ENCODE data around the gene SLC35C1.

SLC35C1 gene

DNA sequence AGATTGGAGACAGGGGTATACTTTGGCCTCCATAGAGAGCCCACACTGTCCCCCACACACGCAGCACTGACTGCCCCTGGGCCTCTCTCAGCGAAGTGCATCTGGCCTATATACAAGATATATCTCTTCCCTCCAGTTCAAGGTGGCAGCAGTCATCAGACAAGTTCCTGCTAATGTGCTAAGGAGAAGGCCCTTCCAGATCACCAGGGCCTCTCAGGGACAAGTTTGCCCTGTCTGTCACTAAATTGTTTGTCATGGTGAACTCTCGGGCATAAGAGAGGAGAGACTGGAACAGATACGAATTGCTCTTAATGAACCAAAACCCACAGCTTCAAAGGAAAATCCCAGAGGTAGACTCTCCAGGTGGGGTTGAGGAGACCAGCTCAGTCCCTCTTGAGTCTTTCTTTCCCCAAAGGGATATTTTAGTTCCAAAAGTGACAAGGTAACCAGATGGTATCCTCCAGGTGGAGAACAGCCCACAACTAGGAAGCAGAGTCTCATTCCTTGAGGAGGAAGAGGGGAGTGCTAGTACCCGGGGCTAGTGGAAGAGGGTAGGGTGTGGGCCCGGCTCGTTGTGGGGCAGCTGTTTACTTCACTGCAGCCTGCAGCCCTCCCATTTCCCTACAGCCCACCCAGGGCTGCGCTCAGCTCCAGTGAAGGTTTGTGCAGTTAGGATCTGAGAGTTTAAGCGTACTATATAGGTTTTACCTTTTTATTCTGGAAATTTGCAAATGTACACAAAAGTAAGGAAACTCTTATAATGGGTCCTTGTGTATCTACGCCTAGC lies 2.2 kb upstream of the SLC35C1 start:
- TF ChIP-seq, protein P1, sequence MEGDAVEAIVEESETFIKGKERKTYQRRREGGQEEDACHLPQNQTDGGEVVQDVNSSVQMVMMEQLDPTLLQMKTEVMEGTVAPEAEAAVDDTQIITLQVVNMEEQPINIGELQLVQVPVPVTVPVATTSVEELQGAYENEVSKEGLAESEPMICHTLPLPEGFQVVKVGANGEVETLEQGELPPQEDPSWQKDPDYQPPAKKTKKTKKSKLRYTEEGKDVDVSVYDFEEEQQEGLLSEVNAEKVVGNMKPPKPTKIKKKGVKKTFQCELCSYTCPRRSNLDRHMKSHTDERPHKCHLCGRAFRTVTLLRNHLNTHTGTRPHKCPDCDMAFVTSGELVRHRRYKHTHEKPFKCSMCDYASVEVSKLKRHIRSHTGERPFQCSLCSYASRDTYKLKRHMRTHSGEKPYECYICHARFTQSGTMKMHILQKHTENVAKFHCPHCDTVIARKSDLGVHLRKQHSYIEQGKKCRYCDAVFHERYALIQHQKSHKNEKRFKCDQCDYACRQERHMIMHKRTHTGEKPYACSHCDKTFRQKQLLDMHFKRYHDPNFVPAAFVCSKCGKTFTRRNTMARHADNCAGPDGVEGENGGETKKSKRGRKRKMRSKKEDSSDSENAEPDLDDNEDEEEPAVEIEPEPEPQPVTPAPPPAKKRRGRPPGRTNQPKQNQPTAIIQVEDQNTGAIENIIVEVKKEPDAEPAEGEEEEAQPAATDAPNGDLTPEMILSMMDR (IDR thresholded peaks at IDR 0.05; ENCODE audit: low read depth, low read length): no peak
- Histone ChIP-seq H3K9me3 (no peaks in the 10 kb centered on the region), H3K4me3 (ENCODE audit: low read depth, low read length) (no peak overlapping the region), H3K4me1 (no peaks in the 10 kb centered on the region), H3K27me3 (no peaks in the 10 kb centered on the region), H3K36me3 (no peaks in the 10 kb centered on the region)
- no peak for DNase-seq

DNA sequence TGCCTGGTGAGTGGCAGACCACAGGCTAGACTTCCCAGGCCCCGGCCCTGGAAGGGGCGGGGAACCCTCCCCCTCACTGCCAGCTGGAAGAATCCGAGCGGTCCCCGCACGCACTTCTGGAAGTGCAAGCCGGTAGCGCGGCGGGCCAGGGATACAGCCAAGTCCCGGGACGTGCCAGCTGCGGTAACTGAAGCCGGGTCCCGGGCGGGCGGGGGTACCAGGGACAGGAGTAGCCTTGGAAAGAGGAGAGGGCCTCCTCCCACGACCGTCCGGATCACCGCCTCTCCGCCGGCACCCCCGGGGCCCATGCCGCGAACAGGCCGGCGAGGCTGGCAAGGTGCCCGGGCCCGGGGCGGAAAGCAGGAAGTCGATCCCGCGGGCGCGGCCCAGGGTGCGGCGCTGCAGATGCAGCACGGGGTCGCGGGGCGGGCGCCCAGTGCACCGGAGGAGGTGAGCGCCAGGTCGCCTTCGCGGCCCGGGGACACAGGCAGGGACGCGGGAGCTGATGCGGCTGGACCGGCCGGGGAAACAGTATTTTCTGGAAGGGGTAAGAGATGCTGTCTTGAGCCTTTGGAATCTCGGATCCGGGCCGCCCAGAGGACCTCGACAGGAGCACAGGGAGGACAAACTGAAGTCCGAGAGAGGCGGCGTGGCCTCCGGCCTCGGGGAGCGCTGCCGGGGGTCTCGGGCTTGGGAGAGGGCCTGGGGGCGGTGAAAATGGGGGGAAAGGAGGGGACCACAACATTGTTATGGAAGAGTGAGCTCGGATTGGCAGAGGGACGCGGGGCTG lies 783 bp upstream of the SLC35C1 start:
- Histone ChIP-seq H3K27me3 (no peaks in the 10 kb centered on the region), H3K9me3 (no peaks in the 10 kb centered on the region), H3K36me3 (no peaks in the 10 kb centered on the region), H3K4me1 (no peaks in the 10 kb centered on the region), H3K4me3 (ENCODE audit: low read depth, low read length) (peak overlapping the region; percentile 68)
- peak; percentile 71 for DNase-seq
- TF ChIP-seq, protein P1 (IDR thresholded peaks at IDR 0.05; ENCODE audit: low read depth, low read length): no peak

DNA sequence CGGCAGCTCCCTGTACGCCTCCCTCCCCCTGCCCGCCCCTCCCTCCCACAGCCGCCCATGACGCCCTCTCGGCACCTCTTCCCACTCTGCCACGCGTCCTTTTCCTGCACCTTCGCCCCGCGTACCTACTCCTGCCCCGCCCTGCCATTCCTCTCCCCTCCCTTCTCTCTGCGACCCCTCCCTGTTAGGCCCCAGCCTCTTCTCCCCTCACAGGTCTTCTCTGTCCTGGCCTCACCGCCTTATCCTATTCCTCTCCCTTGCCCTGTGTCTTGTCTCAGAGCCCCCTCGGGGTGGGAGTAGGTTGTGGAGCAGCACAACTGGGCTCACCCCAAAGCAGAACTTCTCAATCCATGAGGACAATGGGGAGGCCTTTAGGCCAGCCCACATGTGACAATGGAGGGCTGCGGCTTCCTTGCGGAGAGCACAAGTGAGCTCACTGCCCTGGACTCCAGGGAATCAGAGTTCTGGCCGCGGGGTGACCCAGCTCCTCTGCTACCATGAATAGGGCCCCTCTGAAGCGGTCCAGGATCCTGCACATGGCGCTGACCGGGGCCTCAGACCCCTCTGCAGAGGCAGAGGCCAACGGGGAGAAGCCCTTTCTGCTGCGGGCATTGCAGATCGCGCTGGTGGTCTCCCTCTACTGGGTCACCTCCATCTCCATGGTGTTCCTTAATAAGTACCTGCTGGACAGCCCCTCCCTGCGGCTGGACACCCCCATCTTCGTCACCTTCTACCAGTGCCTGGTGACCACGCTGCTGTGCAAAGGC lies 539 bp downstream of the SLC35C1 start:
- peak; percentile 20 for DNase-seq
- TF ChIP-seq, protein P1 (IDR thresholded peaks at IDR 0.05; ENCODE audit: low read depth, low read length): no peak
- H3K9me3 ChIP-seq: no peaks in the 10 kb centered on the region
- H3K36me3 ChIP-seq: no peaks in the 10 kb centered on the region
- H3K27me3 ChIP-seq: no peaks in the 10 kb centered on the region
- peak overlapping the region; percentile 68 for H3K4me3 ChIP-seq (ENCODE audit: low read depth, low read length)
- no peaks in the 10 kb centered on the region for H3K4me1 ChIP-seq

DNA sequence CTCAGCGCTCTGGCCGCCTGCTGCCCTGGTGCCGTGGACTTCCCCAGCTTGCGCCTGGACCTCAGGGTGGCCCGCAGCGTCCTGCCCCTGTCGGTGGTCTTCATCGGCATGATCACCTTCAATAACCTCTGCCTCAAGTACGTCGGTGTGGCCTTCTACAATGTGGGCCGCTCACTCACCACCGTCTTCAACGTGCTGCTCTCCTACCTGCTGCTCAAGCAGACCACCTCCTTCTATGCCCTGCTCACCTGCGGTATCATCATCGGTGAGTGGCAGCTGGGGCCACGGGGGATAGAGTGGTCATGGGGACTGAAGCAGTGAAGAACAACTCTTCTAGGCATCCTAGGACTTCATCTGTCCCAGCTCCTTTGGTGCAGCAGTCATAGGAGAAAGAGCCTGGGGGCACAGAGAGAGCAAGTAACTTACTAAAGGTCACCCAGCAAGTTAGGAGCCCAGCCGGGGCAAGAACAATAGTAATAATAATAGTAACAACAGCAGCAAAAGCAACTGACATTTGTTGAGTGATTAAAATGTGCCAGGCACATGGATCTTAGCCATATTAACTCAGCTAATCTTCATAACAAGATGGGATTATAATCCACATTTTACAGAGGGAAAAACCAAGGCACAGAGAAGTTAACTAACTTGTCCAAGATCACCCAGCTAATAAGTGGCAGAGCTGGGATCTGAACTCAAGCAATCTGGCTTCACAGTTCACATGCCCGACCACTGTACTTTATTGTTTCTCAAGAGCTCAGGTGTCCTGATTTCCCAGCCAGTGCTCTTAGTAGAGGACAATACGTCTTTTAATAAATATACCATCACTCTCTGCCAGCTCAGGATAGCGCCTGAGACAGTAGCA lies 1.4 kb downstream of the SLC35C1 start:
- H3K9me3 ChIP-seq: no peaks in the 10 kb centered on the region
- TF ChIP-seq, protein P1 (IDR thresholded peaks at IDR 0.05; ENCODE audit: low read depth, low read length): no peak
- H3K4me3 ChIP-seq (ENCODE audit: low read depth, low read length): no peak overlapping the region
- no peaks in the 10 kb centered on the region for H3K4me1 ChIP-seq
- DNase-seq: no peak
- no peaks in the 10 kb centered on the region for H3K27me3 ChIP-seq
- H3K36me3 ChIP-seq: no peaks in the 10 kb centered on the region

DNA sequence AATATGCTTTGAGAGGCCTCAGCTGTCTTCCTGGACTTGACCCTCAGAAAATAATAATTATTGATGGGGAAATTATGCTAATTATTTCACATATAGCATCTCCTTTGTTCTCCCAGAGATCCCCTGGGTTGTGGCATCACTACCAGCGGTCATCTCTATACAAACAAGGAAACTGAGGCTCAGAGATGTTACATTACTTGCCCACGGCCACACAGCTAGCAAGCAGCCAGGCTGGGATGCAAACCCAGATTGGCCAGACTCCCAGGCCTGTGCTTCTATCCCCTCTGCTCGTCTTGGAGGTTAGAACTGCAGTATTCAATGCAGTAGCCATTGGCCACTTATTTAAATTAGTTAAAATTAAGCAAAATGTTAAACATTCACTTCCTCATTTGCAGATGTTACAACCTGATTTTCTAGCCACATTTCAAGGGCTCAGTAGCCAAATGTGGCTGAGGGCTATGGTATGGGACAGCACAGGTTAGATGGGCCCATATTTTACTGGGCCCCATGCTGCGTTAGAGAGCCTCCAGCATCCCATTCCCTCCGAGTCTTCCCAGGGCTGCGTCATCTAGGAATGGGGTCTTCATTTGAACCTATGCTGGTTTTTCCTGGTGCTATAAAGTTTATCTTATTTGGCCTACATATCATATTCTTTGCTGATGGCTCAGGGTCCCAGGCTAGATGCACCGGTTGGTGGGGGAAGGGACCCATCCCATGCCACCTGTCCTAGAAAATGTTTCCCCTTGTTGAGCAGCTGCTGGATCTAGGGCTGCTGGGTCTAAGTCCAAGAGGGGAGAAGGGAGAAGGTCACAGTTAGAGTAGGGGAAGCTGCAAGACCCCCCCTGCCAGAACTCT lies 2.2 kb downstream of the SLC35C1 start:
- TF ChIP-seq, protein P1 (IDR thresholded peaks at IDR 0.05; ENCODE audit: low read depth, low read length): no peak
- H3K36me3 ChIP-seq: no peaks in the 10 kb centered on the region
- H3K4me1 ChIP-seq: no peaks in the 10 kb centered on the region
- H3K9me3 ChIP-seq: no peaks in the 10 kb centered on the region
- DNase-seq: no peak
- H3K27me3 ChIP-seq: no peaks in the 10 kb centered on the region
- H3K4me3 ChIP-seq (ENCODE audit: low read depth, low read length): no peak overlapping the region

Data from BE2C (cell line).